ENCODE measurements around the gene TRABD. TPM values are rescaled to one million over a fixed set of nuclear protein-coding genes. Genes with fewer than 3 reads are reported as not detected.

The TRABD gene
- total RNA-seq, 1 donor, result 15.5 TPM

- H3K4me3 ChIP-seq (ENCODE audit: low read depth, low read length), result no peak overlapping the region
- DNase-seq (ENCODE audit: low read depth), result no peak
- TF ChIP-seq CTCF (IDR thresholded peaks at IDR 0.05; ENCODE audit: insufficient read depth, low read length), result no peak
Observed at GRCh38 chr22:50246242-50247175, 60.8 kb downstream of the TRABD start.

GRCh38 chr22:50247748-50248147 is 62.0 kb downstream of the TRABD start:
- no peak for TF ChIP-seq CTCF (IDR thresholded peaks at IDR 0.05; ENCODE audit: insufficient read depth, low read length)
- peak; percentile 40 for DNase-seq (ENCODE audit: low read depth)
- H3K4me3 ChIP-seq (ENCODE audit: low read depth, low read length), result no peak overlapping the region

DNA sequence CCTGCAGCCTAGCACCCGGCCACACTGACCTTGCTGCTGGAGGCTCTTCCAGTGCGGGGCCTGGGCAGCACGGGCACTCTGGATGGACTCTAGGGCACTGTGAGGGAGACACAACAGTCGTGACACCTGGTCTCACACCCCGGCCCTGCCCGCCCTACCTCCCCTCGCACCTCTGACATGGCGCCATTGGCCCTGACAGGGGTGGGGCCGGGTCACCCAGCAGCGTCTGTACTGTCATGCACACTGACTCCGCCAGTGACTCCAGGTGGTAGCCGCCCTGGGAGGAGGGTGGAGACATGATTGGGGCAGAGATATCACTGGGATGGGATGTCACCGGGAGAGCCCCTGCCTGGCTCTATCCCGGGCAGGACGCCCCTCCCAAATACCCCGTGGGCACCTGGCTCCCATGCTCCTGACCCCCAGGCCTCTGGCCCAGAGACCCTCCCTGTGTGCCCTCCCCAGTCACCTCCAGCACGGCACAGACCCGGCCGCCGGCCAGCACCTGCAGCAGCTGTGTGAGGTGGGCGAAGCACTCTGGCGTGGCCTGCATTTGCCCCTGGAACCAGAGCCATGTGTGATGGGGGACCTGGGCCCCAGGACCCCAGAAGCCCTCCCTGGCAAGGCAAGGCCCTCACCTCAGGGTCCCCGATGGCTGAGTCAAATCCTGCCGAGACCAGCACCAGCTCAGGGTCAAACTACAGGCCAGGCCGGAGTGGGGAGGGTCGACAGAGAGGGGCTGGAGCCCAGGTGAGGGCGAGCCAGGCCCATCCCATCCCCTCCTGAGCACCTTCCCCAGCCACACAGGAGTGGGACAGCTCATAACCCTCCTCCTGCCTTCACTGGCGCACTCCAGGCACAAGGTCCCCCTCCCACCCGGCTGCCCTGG is 62.7 kb downstream of the TRABD start:
- no peak for TF ChIP-seq CTCF (IDR thresholded peaks at IDR 0.05; ENCODE audit: insufficient read depth, low read length)
- no peak overlapping the region for H3K4me3 ChIP-seq (ENCODE audit: low read depth, low read length)
- no peak for DNase-seq (ENCODE audit: low read depth)

Other genes with a start within 250 kb of the TRABD start
- 14.1 and 15.2 TPM in 2 replicates for gene PIM3, start 225.1 kb upstream of the TRABD start, total RNA-seq (ENCODE audit: low replicate concordance)
- not detected in 2 replicates for gene IL17REL, start 173.1 kb upstream of the TRABD start, total RNA-seq (ENCODE audit: low replicate concordance)
- not detected in 2 replicates for gene TTLL8, start 127.6 kb upstream of the TRABD start, total RNA-seq (ENCODE audit: low replicate concordance)
- gene MLC1, start 100.5 kb upstream of the TRABD start, total RNA-seq (ENCODE audit: low replicate concordance), result 0.09 TPM in 1 of 2 replicates, not detected in the other
- 5.1 and 12.0 TPM in 2 replicates for gene MOV10L1, start 95.9 kb upstream of the TRABD start, total RNA-seq (ENCODE audit: low replicate concordance)
- gene PANX2, start 15.2 kb upstream of the TRABD start, total RNA-seq (ENCODE audit: low replicate concordance), result 0.90 TPM in 2 replicates
- gene SELENOO, start 15.1 kb downstream of the TRABD start, total RNA-seq (ENCODE audit: low replicate concordance), result 15.5 and 17.3 TPM in 2 replicates
- 23.6 and 39.7 TPM in 2 replicates for gene TUBGCP6, start 59.1 kb downstream of the TRABD start, total RNA-seq (ENCODE audit: low replicate concordance)
- 15.4 and 26.7 TPM in 2 replicates for gene HDAC10, start 65.4 kb downstream of the TRABD start, total RNA-seq (ENCODE audit: low replicate concordance)
- gene MAPK12, start 75.8 kb downstream of the TRABD start, total RNA-seq (ENCODE audit: low replicate concordance), result 28.0 and 35.5 TPM in 2 replicates
- gene MAPK11, start 84.5 kb downstream of the TRABD start, total RNA-seq (ENCODE audit: low replicate concordance), result 3.0 and 5.8 TPM in 2 replicates
- 130 and 218 TPM in 2 replicates for gene PLXNB2, start 121.7 kb downstream of the TRABD start, total RNA-seq (ENCODE audit: low replicate concordance)
- 2.8 and 4.3 TPM in 2 replicates for gene DENND6B, start 141.1 kb downstream of the TRABD start, total RNA-seq (ENCODE audit: low replicate concordance)
- 38.5 and 62.6 TPM in 2 replicates for gene PPP6R2, start 157.4 kb downstream of the TRABD start, total RNA-seq (ENCODE audit: low replicate concordance)

Data from fibroblast of the aortic adventitia (primary cell).